GM10847 (cell line): Measurements from ENCODE around the gene ELMO1.

Experiments used
- POLR2A ChIP-seq: IDR thresholded peaks from 2 replicates; pipeline ENCODE4 v1.6.1; 2011; ENCODE audit not compliant: insufficient read length; ENCODE audit errors: extremely low read depth

The ELMO1 gene

DNA sequence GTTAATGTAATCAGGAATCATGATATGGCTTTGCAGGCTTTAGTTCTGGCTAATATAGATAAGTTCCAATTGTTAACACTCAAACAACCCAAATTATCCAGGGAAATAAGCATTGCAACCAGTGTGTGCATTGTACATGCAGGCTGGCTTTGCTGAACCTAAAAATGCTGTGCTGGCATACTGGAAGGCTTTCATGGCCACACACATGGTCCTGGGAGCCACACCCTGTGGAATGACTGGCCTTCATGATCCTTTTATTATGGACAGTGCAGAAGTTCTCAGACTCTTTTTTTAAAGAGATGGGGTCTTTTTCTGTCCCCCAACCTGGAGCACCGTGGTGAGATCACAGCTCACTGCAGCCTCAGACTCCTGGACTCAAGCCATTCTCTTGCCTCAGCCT, 5.0 kb downstream of the ELMO1 start:
- no peak for TF ChIP-seq POLR2A

DNA sequence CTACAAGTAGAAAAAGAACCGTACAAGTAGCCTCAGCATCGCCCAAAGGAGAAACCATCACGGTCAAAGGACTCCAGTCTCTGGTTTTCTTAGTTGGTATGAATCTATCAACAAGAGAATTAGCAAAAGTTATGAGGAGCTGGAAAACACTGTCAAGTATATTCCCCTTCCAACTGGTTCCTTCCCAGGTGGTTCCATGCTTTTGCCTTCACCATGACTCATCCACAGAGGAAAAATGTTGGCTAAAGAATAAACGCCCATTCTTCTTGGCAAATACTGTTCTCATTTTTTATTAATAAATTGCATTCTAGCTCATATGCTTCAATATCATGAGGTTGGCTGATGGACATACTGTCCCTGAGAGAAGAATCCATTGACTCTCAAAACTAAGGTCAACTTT, 6.4 kb downstream of the ELMO1 start:
- TF ChIP-seq POLR2A = no peak

- TF ChIP-seq POLR2A = no peak
Observed at GRCh38 chr7:37441816-37442215, 6.8 kb downstream of the ELMO1 start.

DNA sequence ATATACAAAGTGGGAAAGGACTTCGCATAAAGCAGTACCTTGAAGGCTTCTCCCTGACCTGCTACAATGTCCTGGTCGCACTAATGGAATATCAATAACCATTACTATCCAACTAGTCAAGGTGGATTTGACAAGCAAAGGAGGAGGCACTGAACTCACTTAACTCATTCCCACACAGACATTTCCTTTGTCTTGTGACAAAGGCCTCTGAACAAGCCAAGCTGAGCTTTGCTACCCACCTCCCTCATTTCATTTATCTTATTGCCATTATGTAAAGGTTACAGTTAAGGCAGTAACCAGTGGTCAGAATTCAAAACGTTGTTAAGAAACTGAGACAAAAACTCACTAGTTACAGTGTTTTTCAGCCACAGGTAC, 7.3 kb downstream of the ELMO1 start:
- TF ChIP-seq POLR2A = no peak

GRCh38 chr7:37440738-37441385, 7.8 kb downstream of the ELMO1 start:
- TF ChIP-seq POLR2A = no peak

- TF ChIP-seq POLR2A = no peak
Observed at GRCh38 chr7:37439653-37440026, 9.0 kb downstream of the ELMO1 start.

DNA sequence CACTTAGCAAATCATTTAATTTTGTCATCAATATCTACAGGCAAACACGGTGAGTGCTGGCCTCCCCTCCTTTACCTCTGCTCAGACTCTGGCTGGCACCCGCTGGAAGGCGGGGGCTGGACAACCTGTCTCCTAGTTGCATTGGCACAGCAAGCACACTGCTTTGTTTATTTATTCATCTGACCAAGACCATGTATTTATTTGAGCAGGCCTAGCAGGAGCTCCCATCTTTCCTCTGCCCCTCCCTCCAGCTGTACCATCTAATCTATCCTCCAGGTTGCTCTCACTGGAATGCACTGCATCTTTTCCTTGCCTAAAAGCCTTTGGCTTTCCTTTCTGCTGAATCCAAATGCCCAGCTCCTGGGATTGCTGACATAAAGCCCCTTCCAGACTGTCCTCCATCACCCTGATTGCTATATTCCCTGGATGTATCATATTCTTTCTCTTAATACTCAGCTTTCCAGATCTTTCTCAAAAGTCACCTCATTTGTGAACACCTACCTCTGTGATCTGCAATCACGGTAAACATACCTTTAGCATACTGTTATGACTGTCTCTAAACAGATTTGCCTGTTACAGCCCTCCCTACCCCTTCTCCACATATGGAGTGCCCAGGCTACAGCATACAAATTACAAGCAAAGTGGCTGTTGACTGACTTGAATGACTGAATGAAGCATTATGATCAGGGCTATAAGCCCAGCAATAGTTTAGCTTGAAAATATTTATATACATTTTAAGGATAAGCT, 9.6 kb downstream of the ELMO1 start:
- no peak for TF ChIP-seq POLR2A

DNA sequence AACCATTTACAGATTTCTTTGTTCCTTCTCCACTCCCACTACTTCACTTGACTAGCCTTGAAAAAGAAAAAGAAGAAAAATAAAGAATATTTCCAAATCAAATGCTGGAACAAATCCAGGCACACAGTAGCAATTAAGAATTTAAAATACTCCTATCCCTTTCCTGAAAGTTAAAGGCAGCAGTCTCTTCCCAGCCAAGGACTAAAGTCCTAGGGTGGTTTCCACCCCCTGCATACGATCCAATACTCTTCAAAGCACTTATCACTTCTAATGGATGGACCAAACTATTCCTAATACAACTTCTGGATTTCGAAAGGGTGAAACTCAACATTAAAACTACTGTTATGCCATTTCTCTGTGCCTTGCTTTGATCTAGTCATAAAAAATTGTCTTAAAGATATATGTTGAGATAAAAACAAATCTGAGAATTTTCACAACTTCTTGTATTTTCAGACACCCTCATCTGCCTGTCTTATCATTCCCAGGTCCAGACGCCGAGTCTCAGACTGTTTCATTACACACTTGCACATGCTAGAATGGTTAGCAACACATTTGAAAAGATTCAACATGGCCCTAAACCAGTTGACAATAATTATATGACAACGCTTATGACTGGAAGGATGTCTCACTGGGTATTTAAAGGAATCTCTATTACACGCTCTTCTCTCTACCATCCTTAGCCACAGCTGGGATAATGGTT, 13.4 kb downstream of the ELMO1 start:
- no peak for TF ChIP-seq POLR2A

DNA sequence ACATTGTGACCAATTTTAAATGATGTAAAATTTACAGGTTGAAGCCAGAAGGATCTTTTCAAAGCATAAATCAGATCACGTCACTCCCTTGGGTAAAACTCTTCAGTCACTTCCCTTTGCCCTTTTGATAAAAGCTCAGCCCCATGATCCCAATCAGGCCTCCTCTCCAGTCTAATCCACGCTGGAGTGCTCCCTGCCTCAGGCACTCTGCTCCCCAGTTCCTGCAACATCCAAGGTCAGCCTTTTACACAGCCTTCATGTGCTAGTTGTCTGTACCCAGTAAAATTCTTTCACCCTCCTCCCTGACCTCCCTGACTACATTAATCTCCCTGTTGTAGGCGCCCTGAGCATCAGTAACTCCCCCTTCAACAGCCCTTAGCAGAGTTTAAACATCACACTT, 14.1 kb downstream of the ELMO1 start:
- no peak for TF ChIP-seq POLR2A

DNA sequence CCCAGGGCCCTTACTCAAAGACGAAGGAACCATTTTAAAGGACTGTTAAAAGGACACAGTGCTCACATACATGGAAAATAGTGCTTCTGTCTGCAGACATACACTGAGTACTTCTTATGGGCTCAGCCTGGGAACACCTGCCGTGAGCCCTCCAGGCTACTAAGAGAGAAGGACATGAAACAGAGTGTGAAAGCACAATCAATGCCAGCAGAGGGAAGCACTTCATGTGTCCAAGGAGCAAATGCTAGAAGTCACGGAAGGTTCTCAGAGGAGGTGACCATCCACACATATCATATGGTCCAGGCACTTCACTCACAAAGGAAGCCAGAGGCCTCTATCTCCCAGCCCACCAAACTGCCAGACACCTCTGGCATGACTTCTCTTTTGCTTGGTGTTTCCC, 15.5 kb downstream of the ELMO1 start:
- no peak for TF ChIP-seq POLR2A

GRCh38 chr7:37432281-37432920, 16.3 kb downstream of the ELMO1 start:
- no peak for TF ChIP-seq POLR2A

DNA sequence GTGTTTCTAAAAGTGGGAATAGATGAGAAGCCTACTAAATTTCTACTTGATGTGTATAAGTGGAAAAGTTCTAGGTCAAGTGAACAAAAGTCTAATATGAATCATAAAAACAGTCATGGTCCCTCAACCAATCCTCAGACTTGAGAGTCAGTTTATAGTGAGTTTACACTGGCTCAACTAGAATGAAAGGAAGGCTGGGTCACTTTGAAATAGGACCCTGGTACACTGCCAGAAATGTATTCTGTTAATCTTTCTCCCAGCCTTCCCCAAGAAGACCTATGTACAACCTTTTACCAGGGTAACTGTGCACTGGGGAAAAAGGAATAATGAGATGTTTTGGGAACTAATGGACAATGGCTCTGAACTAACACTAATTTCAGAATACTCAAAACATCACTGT, 17.3 kb downstream of the ELMO1 start:
- no peak for TF ChIP-seq POLR2A

- no peak for TF ChIP-seq POLR2A
Observed at GRCh38 chr7:37430640-37431039, 18.0 kb downstream of the ELMO1 start.

DNA sequence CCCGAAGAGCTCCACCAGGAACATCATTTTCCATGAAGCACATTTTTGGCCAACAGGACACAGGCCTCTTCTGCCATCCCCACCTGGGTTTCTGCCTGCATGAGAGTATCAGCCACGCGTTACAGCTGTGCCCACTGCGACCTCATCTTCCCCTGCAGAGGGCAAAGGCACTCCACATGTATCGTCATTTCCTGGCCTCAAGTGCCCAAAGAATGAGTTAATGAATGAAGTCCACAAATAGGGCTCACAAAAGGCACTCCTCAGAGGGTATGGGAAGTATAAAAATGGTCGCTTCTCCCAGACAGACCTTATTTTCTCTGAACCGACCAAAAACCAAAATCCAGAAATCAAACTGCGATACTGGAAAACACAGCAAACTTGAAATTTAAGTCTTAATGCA, 18.5 kb downstream of the ELMO1 start:
- TF ChIP-seq POLR2A = no peak

DNA sequence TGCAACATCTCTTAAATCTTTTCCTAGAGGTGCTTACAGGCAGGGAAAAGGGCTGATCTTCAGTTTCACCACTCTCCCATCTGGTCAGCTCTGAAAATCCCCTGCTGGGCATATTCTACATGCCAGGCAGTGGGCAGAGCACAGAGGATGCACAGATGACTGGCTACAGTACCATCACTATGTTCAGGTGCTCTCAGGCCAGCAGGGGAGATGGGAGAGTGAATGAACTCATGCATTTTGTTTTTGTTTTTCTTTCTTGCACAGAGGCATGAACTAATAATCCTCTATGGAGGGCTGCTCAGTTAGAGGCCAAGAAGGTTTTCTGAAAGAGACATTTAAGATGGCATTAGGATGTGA, 19.3 kb downstream of the ELMO1 start:
- no peak for TF ChIP-seq POLR2A

- TF ChIP-seq POLR2A = no peak
Observed at GRCh38 chr7:37428681-37429434, 19.8 kb downstream of the ELMO1 start.
